ENCODE results near the gene SYNRG. TPM values are rescaled to one million over a fixed set of nuclear protein-coding genes. Genes with fewer than 3 reads are reported as not detected.

Gene SYNRG
- total and polyA plus RNA-seq, 4 donors, result 6.5 to 20.5 (median 15.9) TPM

- no peak overlapping the region for H3K9ac ChIP-seq (ENCODE audit: low read depth in 1 of 2, low read length in 2 of 2)
- DNase-seq (ENCODE audit: low spot score), result no peak
- no peak overlapping the region for H3K27ac ChIP-seq (ENCODE audit: low read depth in 1 of 2, low read length in 2 of 2)
- 98% methylated on average over 5 of the region's 5 CpGs for WGBS
- no peaks in the 10 kb centered on the region for H3K9me3 ChIP-seq (ENCODE audit: control insufficient read depth in 4 of 4, low read length in 3 of 4)
- H3K36me3 ChIP-seq (ENCODE audit: control insufficient read depth in 4 of 4, insufficient read depth in 3 of 4, low read depth in 1 of 4, low read length in 3 of 4), result peaks cover 12 to 67% (median 55%) of the 10 kb centered on the region in 4 donors
- no peaks in the 10 kb centered on the region for H3K27me3 ChIP-seq (ENCODE audit: control insufficient read depth in 4 of 4, insufficient read depth in 4 of 4, low read length in 3 of 4)
- TF ChIP-seq HNF4A (conservative IDR thresholded peaks at IDR 0.05), result no peak
- no peak for TF ChIP-seq YY1 (IDR thresholded peaks at IDR 0.05)
- no peak for TF ChIP-seq JUND (IDR thresholded peaks at IDR 0.05)
- TF ChIP-seq CTCF (IDR thresholded peaks at IDR 0.05; ENCODE audit: low read depth, low read length, missing input control), result no peak
- no peak for TF ChIP-seq ZBTB33 (IDR thresholded peaks at IDR 0.05)
- no peak for TF ChIP-seq RAD21 (IDR thresholded peaks at IDR 0.05)
- TF ChIP-seq MAX (IDR thresholded peaks at IDR 0.05), result no peak
- no peak for TF ChIP-seq FOXA2 (IDR thresholded peaks at IDR 0.05)
- TF ChIP-seq RXRA (IDR thresholded peaks at IDR 0.05), result no peak
- no peak for TF ChIP-seq ATF3 (IDR thresholded peaks at IDR 0.05)
- no peak for TF ChIP-seq SP1 (IDR thresholded peaks at IDR 0.05)
- no peak for TF ChIP-seq GABPA (IDR thresholded peaks at IDR 0.05 in 1 of 2, conservative IDR thresholded peaks at IDR 0.05 in 1 of 2)
- TF ChIP-seq HNF4G (IDR thresholded peaks at IDR 0.05), result no peak
- TF ChIP-seq EGR1 (IDR thresholded peaks at IDR 0.05; ENCODE audit: low read depth in 2 of 2), result no peak
- TF ChIP-seq NR2F2 (IDR thresholded peaks at IDR 0.05), result no peak
- TF ChIP-seq FOXA1 (IDR thresholded peaks at IDR 0.05), result no peak
- no peak for TF ChIP-seq REST (IDR thresholded peaks at IDR 0.05)
- no peak for TF ChIP-seq TAF1 (conservative IDR thresholded peaks at IDR 0.05)
- no peak overlapping the region for H3K4me3 ChIP-seq (ENCODE audit: low read depth in 1 of 3, low read length in 3 of 3)
- H3K4me1 ChIP-seq (ENCODE audit: control insufficient read depth in 4 of 4, insufficient read depth in 4 of 4, low read length in 3 of 4), result no peaks in the 10 kb centered on the region
Observed at GRCh38 chr17:37535906-37536305, 73.3 kb downstream of the SYNRG start.

Measured in liver (tissue), 9 donors.